HFF-Myc (cell line): Measurements from ENCODE around the gene ZNF583.

ENCODE experiments used
- DNase-seq: peaks from one replicate; pipeline ENCODE4 v3.0.0-alpha.2; 2011; ENCODE audit warnings: low read depth; ENCODE audit errors: extremely low read depth
- H3K4me3 ChIP-seq: replicated peaks from 2 replicates; pipeline ENCODE4 v1.5.1; 2011; ENCODE audit warnings: low read depth, mild to moderate bottlenecking, control low read depth, low read length
- TF ChIP-seq, protein P1 (sequence below): IDR thresholded peaks from 2 replicates; pipeline ENCODE4 v1.5.1; 2012; ENCODE audit warnings: mild to moderate bottlenecking, low read depth, low read length, control low read depth; ENCODE audit errors: missing control alignments

ZNF583 gene

DNA sequence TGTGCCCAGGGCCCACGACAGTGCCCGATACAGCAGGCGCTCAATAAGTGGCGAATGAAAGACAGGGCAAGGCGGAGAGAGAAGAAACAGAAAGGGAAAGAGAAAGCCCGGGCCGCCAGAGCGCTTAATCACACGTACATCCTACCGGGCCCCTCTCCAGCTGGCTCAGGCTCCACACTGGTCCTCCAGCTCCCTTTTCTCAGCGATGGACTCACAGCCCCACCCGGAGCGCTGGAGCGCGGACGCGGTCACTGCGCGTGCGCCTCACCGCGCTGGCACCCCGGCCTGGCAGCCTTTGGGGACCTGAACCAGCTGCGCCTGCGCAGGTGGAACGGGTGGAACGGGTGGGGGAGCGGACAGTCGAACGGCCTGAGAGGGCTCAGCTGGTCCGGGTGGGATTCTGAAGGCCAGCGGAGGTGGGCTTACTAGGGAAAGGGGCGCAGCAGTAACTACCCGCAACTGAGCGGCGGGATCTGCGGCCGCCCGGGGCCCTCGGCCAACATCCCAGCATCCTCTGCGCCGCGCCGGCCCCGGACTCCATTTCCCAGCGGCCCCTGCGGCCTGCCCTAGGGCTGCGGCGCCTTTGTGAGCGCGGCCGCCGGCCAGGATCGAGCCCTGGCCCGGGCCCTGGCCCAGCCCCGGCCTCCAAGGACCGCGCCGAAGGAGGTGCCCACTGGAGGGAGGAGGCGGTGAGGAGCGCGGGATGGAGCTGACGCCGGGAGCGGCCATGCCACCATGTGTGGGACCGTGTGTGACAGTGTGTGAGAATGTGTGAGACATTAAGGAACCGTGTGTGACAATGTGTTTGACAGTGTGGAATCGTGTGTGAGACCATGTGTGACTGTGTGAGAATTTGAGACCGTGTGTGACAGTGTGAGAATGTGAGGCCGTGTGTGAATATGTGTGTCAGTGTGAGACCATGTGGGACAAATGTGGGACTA lies at the start of gene ZNF583:
TSS of gene ZNF583 (plus strand) at position 569 of the 941 bp plus-strand sequence. CDS start 2,783 bp downstream, outside the sequence.
- DNase-seq = peak; percentile 88
- TF ChIP-seq, protein P1, sequence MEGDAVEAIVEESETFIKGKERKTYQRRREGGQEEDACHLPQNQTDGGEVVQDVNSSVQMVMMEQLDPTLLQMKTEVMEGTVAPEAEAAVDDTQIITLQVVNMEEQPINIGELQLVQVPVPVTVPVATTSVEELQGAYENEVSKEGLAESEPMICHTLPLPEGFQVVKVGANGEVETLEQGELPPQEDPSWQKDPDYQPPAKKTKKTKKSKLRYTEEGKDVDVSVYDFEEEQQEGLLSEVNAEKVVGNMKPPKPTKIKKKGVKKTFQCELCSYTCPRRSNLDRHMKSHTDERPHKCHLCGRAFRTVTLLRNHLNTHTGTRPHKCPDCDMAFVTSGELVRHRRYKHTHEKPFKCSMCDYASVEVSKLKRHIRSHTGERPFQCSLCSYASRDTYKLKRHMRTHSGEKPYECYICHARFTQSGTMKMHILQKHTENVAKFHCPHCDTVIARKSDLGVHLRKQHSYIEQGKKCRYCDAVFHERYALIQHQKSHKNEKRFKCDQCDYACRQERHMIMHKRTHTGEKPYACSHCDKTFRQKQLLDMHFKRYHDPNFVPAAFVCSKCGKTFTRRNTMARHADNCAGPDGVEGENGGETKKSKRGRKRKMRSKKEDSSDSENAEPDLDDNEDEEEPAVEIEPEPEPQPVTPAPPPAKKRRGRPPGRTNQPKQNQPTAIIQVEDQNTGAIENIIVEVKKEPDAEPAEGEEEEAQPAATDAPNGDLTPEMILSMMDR = no peak
- peak within 1 kb of the TSS; percentile 64 for H3K4me3 ChIP-seq

DNA sequence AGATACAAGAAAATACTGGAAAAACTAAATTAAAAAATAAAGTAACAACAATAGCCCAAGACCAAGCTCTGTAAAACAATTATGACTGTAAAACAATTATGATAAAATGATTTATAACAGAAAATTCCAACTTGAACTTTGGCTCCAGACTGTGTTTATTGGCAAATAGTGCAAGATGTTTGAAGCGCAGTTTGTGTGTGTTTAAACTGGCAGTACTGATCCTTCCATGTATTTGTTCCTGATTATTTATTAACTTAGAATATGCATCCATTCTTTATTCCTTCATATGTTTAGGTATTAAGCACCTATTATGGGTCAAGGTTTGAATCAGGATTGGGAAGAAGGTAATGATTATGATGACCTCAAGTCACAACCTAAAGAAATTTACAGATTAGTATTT lies 48.6 kb upstream of the ZNF583 start:
- TF ChIP-seq, protein P1 = no peak
- no peak overlapping the region for H3K4me3 ChIP-seq
- DNase-seq = no peak

- no peak for DNase-seq
- TF ChIP-seq, protein P1 = no peak
- H3K4me3 ChIP-seq = no peak overlapping the region
Observed at GRCh38 chr19:56356944-56357343, 47.2 kb upstream of the ZNF583 start.

DNA sequence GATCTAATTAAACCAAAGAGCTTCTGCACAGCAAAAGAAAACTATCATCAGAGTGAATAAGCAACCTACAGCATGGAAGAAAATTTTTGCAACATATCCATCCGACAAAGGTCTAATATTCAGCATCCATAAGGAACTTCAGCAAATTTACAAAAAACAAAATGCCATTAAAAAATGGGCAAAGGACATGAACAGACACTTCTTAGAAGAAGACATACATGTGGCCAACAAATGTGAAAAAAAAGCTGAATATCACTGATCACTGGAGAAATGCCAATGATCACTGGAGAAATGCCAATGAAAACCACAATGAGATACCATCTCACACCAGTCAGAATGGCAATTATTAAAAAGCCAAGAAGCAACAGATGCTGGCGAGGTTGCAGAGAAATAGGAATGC lies 43.3 kb upstream of the ZNF583 start:
- TF ChIP-seq, protein P1 = no peak
- no peak overlapping the region for H3K4me3 ChIP-seq
- DNase-seq = no peak

- TF ChIP-seq, protein P1 = no peak
- H3K4me3 ChIP-seq = peak overlapping the region; percentile 58
- peak; percentile 60 for DNase-seq
Observed at GRCh38 chr19:56367829-56368711, 36.1 kb upstream of the ZNF583 start.

DNA sequence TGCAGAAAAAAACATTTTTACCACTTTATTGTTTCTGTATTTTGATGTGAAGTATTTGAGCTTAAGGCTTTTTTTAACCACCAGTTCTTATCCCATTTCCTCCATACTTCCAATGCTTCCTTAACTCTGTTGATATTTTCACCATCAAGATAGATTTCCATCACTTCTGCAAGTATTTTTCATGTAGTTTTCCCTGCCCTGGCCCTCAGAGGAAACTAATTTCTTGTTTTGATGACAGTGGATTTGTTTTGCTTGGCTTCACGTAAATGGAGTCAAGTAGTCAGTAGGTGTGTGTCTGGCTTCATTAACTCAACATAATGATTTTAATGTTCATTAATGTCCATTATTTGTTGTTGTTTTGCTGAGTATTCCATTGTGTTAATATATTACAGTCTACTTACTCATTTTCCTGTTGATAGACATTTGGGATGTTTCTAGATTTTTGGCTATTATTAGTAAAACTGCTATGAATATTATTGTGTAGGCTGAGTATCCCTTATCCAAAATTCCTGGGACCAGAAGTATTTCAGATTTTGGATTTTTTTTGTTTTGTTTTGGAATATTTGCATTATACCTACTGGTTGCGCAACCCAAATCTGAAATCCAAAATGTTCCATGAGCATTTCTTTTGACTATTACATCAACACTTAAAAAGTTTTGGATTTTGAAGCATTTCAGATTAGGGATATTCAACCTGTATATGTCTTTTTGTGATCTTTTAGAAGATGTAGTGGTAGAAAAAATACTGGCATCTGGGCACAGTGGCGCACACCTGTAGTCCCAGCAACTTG lies 34.1 kb upstream of the ZNF583 start:
- TF ChIP-seq, protein P1 = no peak
- no peak for DNase-seq
- H3K4me3 ChIP-seq = no peak overlapping the region
